ENCODE results near the gene KIFC3.
"Not testable (repeated sequence)": the region's sequence is repeated elsewhere in the genome, so short reads cannot be mapped to it uniquely, and the experiment has no call there.

KIFC3 gene

GRCh38 chr16:57720142-57720575, 82.1 kb downstream of the KIFC3 start:
- DNase-seq: no peak

- no peak for DNase-seq
These were observed 88.2 kb downstream of the KIFC3 start for GRCh38 chr16:57714047-57714446.

- no peak for DNase-seq
These were observed 88.7 kb downstream of the KIFC3 start for GRCh38 chr16:57713596-57713995.

GRCh38 chr16:57712569-57712968, 89.7 kb downstream of the KIFC3 start:
- not testable (repeated sequence) for DNase-seq

GRCh38 chr16:57711993-57712392, 90.3 kb downstream of the KIFC3 start:
- DNase-seq: no peak

GRCh38 chr16:57711346-57711745, 90.9 kb downstream of the KIFC3 start:
- no peak for DNase-seq

- DNase-seq: no peak
These were observed 92.6 kb downstream of the KIFC3 start for GRCh38 chr16:57709663-57710062.
